Femur (tissue), 1 donor: ENCODE results near the gene DAB2IP.

Experiments used
- DNase-seq: peaks from one replicate; pipeline ENCODE4 v3.0.0-alpha.2; 2017

Gene DAB2IP

DNA sequence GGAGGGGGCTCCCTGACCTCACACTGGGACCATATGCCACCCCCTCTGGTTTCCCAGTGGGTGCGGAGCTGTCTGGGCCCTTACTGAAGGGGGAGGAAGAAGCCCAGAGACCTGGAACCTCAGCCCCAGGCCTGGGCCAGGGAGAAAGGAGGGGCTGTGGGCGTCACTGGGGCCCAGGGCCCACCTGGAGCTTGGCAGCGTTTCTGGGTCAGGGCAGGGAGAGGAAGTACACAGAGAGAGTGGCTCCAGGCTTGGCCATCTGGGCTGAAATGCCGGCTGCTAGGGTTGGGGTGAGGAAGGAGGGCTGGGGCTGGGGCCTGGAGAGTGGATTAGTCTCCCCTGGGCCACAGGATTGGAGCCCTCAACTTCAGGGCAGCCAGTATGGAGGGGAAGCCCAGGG is 6.4 kb upstream of the DAB2IP start:
- DNase-seq: no peak

DNA sequence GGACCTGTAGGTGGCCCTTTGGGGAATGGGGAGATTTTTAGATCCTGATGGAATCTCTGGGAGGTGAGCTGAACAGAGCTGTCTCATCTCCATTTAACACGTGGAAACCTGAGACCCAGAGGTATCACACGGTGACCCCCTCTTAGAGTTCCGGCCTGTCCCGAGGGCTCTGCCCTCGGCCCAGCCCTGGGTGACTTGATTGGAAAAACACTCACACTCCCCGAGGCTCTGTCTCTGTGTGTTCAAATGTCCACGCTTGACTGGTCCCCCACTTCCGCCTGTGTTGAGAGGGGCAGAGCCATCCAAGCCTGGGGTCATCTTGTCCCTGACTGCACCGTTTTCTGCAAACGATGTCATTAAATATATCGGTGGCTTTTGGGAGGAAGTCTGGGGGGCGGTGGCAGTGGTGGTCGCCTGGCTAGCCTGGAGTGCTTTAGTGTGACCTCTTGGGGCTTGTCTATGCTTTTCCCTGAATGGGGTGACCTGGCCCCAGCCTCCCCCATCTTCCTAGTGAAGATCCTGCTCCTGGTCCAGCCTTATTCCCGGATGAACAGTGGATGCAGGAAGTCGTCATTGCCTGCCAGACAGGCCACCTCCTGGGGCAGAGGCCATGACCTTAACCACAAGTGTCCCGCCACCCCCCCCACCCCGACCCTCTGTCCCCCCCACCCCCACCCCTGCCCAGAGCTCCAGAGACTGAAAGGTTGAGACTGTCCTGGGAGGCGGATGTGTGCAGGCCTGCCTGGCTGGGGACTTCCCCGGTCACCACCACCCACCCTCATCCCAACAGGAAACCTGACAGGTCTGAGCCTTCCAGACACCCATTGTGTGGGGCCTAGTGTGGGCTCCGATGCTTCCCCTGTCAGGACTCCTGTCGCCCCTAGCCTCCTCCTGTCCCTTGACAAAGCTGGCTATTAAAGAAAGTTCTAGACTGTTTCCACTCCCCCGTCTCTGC is 5.3 kb upstream of the DAB2IP start:
- no peak for DNase-seq

DNA sequence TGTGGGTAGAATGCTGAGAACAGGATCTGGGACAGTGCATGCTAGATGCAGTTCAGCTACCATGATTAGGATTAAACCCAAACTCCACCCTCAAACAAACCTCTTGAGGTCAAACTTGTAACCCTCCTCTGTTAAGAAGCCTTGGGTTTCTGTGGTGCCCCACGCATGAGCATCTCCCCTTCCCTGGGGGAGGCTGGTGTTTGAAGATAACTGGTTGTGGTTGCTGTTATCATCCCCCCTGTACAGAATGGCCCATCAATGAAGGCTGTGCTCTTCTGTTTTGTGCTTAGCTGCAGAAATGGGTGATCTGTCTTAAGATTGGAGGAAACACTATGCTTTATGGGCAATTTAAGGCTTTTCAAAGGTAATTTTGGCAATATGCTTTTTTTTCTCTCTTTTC is 4.4 kb upstream of the DAB2IP start:
- DNase-seq: no peak

DNA sequence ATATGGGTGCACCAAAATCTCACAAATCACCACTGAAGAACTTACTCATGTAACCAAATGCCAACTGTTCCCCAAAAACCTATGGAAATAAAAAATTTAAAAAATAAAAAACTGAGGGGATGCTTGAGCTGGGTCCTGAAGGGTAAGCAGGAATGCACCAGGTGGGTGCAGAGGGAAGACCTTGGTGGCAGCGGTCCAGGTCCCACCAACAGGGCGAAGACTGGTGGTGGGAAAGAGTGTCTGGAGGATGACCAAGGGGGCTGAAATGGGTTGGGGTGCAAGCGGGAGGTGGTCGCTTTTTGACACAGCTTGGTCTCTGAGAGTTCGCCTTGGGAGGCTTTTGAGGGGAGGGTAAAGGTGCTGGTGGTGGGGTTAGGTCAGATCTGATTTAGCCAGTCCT is 3.3 kb upstream of the DAB2IP start:
- no peak for DNase-seq

DNA sequence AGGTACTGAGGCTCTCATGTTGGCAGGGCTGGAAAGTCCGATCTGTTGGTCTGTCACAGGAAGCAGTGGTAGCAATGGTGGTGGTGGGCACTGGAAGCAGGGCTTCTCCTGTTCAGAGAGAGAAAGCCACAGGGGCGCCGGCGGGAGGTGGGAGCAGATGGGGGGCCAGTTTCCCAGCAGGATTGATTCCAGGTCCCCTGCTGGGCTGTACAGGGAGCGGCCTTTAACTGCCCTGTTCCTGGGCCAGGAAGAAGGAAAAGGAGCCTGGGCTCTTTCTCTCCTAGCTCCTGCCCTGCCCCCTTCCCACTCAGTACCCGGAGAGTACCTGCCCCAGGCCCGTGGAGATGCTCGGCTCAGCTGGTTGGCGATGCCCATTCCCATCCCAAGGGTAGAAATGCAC is 2.6 kb upstream of the DAB2IP start:
- no peak for DNase-seq

DNA sequence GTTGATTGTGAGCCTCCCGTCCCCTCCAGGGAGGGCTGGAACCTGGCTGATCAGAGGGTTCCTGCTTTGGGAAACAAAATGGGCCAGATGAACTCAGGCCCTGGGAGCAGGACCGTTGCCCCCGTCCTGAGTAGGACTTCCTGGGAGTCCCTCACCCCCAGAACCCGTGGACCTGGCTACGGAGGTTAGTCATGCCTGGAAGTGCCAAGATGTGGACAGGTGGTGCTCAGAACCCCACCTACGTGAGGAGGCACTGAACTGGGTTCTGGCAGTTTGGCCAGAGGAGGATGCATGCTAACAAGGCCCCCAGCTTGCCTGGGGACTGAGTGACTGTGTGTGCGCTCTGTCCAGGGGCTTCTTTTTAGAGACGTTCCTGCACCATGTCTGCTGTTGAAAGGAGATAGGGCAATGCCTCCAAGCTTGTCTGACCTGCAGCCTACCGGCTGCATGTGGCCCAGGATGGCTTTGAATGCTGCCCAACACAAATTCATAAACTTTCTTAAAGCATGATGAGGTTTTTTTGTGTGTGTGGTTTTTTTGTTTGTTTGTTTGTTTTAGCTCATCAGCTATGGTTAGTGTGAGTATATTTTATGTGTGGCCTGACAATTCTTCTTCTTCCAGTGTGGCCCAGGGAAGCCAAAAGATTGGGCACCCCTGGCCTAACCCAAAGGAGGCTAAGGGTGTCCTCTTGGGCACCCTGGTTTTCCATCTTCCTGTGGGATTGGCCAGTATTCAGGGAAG is 1.8 kb upstream of the DAB2IP start:
- DNase-seq: no peak

DNA sequence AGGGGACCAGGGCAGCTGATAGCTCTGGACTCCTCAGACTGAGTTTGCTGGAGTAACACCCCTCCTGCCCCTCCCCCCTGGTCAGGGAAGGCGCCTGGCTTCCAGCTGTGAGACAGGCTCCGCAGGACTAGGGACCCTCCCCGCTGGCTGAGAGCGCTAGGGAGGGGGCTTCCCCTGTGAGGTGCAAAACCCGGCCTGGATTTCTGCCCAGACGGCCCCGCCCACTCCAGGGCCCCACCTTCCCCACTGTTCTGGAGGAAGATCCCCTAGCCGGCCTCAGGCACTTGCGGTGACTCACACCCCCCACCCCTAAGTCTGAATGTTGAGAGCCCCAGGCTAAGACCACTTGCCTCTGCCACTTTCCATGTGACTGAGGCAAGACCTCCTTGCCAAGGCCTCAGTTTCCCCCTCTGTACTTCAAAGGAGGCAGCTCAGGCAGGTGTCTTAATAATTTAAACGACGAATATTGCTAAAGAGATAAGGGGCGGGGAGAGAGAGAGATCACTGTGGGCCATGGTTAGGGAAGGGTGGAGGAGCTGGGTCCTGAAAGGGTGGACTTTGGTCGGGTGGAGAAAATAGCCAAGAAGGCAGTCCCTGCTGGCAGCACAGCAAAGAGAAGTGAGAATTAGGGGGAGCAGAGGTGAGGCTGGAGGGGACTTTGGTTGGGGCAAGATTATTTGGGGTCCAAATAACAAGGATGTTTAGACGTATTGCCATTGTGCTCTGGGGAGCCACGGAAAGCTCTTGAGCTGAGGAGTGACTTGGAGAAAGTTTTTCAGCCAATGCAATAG is 1.0 kb upstream of the DAB2IP start:
- peak; percentile 94 for DNase-seq

DNA sequence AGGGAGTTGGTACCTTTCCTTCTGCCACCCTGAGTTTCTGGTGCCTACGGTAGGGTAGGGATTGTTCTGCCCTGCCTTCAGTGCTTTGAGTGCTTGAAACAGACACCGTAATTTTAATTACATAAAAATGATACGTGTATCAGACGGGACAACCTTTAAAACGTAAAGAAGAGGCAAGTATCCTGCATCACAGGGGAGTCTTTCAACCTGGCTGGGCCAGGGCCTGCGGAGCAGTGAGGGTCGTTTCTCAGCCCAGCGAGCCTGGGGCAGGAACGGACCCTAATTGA is 483 bp upstream of the DAB2IP start:
- DNase-seq: no peak

DNA sequence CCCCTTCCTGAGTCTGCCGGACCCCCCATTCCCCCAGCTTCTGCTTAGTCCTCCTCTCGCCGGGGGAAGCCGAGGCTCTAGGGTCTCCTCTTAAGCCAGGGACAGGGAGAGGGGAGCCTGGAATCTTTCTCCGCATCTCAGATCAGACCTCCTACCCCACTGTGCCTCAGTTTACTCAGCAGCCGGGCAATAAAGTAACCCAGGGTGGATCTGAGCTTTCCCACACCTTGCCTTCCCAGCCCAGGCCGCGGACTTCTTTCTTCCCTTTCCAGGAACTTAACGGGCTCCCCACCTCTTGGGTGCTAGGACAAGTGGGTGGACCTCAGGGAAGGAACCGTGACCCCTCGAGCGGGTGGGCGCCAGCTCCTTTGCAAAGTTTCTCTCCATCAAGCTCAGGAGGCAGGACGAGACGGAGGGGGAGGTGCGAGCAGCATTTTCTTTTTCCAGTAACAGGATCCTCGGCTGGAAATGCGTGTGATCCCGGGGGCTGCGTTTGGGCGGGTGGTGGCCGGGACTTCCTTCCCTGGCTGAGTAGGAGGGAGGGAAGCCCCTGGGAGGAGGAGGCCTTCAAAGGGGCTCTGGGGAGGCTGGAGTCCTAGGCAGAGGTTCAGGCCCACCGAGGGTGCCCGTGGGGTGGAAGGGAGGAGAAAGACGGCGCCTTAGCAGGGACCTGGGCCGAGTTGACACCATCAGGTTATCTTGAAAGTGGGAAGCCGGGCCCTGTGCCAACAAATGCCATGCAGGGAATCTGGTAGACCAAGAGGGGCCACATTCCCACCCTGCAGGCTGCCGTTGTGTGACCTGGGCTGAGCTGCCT is 795 bp downstream of the DAB2IP start:
- DNase-seq: peak; percentile 86

DNA sequence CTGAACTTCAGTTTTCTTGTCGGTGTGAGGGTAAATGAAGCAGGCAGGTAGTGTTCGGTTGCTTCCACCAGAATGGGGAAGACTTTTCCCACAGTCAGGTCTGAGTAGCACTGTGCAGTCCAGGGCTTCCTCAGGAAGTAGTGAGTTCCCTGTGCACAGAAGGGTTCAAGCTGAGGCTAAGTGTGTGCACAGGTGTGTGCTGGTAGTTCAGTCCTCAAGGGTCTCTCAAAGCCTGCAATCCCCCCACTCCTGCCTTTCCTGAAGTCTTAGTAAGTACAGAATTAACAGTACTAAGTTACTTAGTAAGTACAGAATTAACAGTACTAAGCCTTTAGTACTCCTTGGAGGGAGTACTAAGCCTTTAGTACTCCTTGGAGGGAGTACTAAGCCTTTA is 1.4 kb downstream of the DAB2IP start:
- no peak for DNase-seq

DNA sequence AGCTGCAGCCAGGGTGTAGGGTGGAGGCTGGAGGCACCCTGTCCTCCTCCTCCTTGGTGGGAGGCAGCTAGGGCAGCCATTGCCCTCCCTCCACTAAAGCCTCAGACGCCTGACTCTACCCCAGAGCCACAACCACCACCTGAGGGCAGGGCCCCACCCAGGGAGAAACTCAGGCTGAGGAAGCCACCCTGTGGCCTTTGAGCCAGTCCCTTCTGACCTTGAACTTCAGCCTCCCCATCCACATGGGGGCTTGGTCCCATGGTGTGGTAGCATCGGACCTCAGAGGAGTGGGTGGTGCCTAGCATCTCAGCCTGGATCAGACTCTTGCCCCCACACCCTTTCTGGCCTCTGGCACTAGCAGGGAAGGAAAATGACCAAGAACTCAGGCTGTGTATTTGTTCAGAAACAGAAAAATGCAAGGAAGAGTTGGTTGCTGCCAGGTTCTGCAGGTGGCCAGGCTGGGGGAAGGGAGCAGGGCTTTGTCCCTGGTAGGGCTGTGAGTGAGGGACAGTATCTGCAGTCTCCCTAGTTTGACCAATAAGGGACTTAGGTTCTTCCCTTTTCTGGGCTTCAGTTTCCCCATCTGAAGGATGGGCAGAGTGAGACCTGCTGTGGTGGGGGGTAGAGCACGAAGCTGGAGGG is 3.2 kb downstream of the DAB2IP start:
- DNase-seq: no peak

DNA sequence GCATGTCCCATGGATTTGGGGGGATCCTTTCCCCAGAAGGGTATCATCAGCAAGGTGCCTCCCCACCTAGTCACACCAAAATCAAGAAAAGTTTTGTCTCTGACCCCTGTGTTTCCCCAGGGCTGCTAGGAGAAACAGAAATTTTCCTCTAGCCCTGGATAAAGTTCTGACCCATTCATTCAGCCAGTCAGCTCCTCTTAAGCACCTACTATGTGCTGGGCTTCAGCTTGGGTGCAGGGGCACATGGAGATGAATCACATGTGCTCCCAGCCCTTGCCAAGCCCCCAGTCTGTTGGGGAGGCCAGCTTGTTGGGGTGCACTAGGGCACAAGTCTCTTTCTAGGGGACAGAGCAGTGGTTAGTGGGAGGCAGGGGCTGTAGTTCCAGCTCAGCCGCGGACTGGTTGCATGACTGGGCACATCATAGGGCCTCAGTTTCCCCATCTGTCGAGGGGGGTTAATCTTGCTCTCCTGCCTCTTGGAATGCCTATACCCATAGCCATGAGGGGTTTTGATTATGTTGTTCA is 3.9 kb downstream of the DAB2IP start:
- DNase-seq: no peak

DNA sequence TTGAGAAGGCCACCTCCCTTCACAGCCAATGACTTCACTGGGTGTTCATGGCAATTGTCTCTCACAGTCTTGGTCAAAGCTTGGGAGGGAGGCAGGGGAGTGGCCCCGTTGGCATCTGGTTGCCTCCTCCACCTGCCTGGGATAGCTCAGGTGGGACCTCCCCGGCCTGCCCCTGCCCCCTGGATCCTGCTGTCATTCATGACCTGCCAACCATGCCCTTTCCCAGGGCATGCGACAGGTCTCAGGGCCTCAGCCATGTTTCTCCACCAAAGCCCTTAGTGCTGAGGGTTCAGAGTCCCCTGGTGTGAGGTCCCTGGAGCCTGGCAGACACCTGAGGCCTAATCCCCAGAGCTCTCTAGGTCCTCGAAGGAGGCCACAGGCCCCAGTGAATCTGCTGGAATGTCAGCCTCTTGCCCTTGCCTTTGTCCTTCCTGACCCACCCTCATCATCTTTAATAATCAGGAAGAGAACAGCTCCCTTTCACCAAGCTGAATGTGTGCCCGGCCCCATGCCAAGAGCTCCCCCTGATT is 5.6 kb downstream of the DAB2IP start:
- no peak for DNase-seq

DNA sequence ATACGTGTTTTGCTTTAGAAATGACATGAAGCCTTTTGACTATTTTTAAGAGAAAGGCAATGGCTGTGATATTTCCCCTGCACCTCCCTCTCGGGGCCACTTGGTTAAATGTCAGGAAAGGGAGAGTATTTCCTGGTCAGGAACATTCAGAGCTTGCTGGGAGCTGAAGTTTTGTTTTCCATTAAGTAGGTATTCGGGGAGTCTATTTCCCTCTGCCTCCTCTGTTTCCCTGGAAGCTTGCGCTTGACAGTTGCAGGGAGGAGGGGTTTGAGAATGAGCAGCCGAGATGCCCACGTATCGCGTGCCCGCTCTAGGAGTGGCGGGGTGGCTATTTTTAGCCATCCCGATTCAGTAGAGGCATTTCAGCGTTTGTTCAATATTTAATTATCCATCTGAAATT is 6.7 kb downstream of the DAB2IP start:
- DNase-seq: no peak

DNA sequence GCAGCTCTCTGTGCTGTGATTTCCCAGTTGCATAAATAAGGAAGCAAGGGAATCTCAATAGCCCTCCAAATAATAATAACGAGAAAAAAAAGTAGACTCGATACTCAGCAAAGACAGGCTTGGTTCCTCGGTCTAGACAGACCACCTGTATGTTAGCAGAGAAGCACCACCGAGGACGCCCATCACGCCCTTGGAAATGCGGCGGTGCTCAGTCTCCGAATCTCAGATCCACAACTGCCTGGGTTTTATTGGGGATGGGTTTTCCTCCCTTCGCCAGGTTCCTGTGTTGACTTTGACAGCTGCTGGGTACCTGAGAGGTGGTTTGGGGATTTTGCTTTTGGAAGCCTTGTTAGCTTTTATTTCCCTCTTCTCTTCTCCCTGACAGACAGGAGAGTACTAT is 7.2 kb downstream of the DAB2IP start:
- DNase-seq: no peak

DNA sequence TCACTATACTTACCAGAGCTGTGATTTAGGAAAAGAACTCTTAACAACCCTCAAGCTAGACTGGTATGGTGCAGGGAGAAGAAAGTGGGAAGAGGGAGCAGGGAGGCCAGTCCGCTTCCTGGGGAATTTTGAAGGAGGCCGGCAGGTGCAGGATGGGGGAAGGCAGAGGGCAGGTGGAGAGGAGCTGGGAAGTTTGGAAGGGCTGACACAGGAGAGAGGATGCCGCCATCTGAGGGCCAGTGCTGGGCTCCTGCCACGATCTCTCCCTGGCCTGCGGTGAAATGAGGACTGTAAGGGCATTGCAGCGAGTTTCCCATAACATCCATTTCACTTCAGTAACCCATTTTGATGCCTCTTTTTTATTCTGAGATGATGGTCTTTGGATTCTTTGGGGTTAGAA is 8.9 kb downstream of the DAB2IP start:
- no peak for DNase-seq

DNA sequence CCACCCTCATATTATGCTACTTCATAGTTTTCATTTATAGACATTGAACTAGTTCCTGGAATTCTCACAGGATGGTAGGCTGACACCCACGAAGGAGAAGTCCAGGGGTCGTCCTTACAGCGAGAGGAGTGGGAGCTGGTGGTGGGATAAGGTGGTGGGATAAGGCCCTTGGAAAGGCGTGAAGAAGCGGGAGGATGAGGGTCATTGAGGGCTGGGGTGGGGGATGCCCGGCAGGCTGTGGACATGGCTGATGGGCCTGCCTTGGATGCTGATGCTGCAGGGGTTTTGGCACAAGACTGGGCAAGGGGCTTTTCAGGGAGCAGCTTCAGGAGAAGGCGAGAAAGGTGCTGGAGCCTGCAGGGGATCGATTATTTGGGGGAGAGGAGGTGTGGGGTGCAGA is 9.4 kb downstream of the DAB2IP start:
- DNase-seq: no peak

DNA sequence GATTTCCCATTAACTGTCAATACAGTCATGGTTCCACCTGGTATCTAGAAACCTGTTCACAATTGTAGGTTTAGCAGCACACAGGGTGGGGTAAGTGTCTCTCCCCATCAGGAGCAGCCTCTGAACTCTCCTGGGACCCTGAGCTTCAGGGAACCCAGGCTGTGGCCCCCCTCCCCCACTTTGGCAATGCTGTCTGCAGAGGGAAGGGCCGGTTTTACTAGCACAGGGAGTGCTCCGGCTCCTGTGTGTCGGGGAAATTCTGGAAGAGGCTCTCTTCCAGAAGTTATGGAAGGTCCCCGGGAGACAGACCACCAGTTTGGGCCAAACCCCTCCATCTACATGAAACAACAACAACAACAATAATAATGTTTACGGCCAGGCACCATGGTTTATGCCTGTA is 9.9 kb downstream of the DAB2IP start:
- no peak for DNase-seq

DNA sequence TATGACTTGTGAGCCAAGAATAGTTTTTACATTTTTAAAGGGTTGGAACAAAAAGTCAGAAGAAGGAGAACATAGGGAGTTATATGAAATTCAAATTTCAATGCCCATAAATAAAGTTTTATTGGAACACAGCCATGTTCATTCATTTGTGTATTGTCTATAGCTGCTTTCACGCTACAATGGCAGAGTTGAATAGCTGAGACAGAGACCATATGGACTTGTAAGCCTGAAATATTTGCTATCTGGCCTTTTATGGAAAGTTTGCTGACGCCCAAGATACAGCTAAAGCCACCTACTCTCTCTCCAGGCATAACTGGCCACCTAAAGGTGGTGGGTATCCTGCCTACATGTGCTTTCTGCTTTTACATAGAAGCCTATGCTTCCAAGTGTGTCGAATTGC is 10.9 kb downstream of the DAB2IP start:
- DNase-seq: no peak

DNA sequence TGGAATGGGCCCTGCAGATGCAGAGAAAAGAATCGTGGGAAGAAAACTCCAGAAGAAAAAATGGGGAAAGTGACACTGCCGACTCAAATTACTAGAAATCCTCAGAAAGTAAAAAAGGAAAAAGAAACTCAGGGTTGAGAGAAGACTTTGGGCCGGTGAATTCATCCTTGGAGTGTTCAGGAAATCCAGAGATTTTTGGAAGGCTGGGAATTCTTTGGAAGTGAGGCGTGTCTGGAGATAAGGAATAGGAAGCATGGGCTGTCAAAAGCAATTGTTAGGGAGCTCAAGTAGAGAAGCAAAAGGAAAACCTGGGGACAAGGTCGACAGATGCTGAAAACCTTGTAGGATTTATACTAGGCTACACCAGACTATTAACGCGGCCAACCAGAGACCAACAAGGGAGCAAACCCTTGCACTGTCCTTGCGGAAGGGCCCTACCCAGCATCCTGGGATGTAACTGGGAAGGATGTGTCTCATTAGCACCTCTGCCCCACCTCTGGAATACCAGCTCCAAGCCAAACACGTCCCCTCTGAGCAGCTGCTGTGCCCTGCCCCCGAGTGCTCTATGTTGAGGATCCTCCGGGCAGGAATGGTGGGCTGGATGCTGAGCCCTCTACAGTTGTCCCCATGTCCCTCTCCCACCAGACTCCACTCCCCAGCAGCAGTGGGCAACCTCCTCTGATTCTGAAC is 11.6 kb downstream of the DAB2IP start:
- no peak for DNase-seq

DNA sequence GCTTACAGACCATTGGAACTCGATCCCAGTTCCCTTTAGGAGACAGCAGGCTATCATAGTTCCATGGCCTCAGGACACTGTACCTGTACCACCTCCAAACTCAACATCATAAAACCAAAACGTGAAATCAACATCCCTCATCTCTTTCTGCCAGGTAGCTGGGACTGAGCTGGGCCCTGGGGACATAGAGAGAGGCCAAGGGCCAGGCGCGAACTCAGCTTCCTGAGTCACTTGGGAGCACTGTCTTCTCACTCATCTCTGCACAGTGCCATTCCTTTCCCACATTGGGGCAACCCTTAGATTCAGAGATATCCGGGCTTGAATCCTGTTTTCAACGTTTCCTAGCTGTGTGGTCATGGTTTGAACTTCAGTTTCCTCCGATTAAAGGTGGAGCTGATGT is 12.2 kb downstream of the DAB2IP start:
- no peak for DNase-seq
